Stimulated activated CD8-positive, alpha-beta memory T cell treated with anti-CD3 and anti-CD28 coated beads, Interleukin-7, amount 100 ng/mL, for 48 hours (primary cell): ENCODE measurements around the gene IFT43.

Source experiments
- DNase-seq, 2 donors: peaks; one replicate each; pipeline ENCODE4 v3.0.0-alpha.2; 2020; ENCODE audit warnings: low read depth in 1 of 2; ENCODE audit errors: extremely low read depth in 1 of 2

IFT43 gene

GRCh38 chr14:76101391-76102379, 116.1 kb downstream of the IFT43 start:
- DNase-seq, result no peak

- DNase-seq, result no peak
Measured at GRCh38 chr14:76104802-76105355, 119.3 kb downstream of the IFT43 start.

GRCh38 chr14:76106188-76106587, 120.6 kb downstream of the IFT43 start:
- DNase-seq, result no peak

- no peak for DNase-seq
Measured at GRCh38 chr14:76109087-76109880, 123.7 kb downstream of the IFT43 start.

- no peak for DNase-seq
Measured at GRCh38 chr14:76112889-76113624, 127.5 kb downstream of the IFT43 start.

- no peak for DNase-seq
Measured at GRCh38 chr14:76113691-76114090, 128.1 kb downstream of the IFT43 start.

GRCh38 chr14:76115010-76115422, 129.5 kb downstream of the IFT43 start:
- DNase-seq, result no peak

- no peak for DNase-seq
Measured at GRCh38 chr14:76117789-76118484, 132.4 kb downstream of the IFT43 start.

GRCh38 chr14:76118594-76118993, 133.0 kb downstream of the IFT43 start:
- DNase-seq, result no peak

- no peak for DNase-seq
Measured at GRCh38 chr14:76121089-76121748, 135.7 kb downstream of the IFT43 start.

GRCh38 chr14:76123426-76124225, 138.1 kb downstream of the IFT43 start:
- DNase-seq, result no peak

GRCh38 chr14:76125511-76125910, 139.9 kb downstream of the IFT43 start:
- DNase-seq, result no peak

GRCh38 chr14:76126076-76126475, 140.5 kb downstream of the IFT43 start:
- no peak for DNase-seq

GRCh38 chr14:76129851-76130576, 144.5 kb downstream of the IFT43 start:
- DNase-seq, result no peak

- no peak for DNase-seq
Measured at GRCh38 chr14:76131071-76131965, 145.8 kb downstream of the IFT43 start.

GRCh38 chr14:76133103-76133502, 147.5 kb downstream of the IFT43 start:
- DNase-seq, result no peak
